ENCODE results near the gene DEUP1. TPM values are rescaled to one million over a fixed set of nuclear protein-coding genes. Genes with fewer than 3 reads are reported as not detected.
"Not testable (repeated sequence)": the region's sequence is repeated elsewhere in the genome, so short reads cannot be mapped to it uniquely, and the experiment has no call there.

The DEUP1 gene
- total RNA-seq, 4 donors from 2014 or later = 0.41 TPM; not detected in 3

DNA sequence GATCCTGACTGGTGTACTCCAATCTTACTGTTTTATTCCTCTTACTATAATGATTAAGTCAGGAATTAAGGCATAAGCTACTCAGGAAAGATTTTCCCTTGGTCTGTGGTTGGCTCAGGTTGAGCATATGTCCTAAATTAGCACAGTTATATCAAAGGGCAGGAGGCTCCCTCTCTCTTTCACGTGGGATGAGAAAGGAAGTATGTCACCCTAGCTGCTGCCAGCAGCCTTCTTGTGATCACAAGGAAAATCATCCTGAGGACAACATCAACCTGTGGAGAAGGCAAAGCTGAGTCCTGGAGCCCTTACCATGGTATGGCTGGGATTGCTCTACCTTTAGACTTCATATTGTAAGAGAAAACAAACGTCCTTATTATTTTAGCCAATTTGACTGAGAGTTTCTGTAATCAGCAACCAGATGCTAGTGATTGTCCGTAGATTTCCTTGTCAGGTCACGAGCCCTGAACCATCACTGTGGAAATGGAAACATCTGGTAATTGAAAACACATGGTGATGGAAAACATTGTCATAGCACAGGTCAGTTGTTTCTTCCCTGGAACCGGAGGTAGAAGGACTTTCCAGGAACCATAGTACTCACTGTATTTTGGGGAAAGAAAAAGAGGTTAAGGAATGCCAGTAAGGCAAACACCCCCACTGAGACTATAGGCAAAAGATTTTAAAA, 40.6 kb upstream of the DEUP1 start:
- DNase-seq = no peak
- Histone ChIP-seq H3K4me3 (no peak overlapping the region), H3K36me3 (no peaks in the 10 kb centered on the region), H3K27me3 (no peaks in the 10 kb centered on the region), H3K9me3 (no peaks in the 10 kb centered on the region), H3K27ac (no peak overlapping the region), H3K4me1 (no peaks in the 10 kb centered on the region)
- intact Hi-C loops (cut with DNase I; ENCODE audit: low total_unique reads) = no loop called here
- no peak for TF ChIP-seq POLR2A (IDR thresholded peaks at IDR 0.05)
- TF ChIP-seq, protein P1, sequence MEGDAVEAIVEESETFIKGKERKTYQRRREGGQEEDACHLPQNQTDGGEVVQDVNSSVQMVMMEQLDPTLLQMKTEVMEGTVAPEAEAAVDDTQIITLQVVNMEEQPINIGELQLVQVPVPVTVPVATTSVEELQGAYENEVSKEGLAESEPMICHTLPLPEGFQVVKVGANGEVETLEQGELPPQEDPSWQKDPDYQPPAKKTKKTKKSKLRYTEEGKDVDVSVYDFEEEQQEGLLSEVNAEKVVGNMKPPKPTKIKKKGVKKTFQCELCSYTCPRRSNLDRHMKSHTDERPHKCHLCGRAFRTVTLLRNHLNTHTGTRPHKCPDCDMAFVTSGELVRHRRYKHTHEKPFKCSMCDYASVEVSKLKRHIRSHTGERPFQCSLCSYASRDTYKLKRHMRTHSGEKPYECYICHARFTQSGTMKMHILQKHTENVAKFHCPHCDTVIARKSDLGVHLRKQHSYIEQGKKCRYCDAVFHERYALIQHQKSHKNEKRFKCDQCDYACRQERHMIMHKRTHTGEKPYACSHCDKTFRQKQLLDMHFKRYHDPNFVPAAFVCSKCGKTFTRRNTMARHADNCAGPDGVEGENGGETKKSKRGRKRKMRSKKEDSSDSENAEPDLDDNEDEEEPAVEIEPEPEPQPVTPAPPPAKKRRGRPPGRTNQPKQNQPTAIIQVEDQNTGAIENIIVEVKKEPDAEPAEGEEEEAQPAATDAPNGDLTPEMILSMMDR (IDR thresholded peaks at IDR 0.05) = no peak

- Histone ChIP-seq H3K9me3 (no peaks in the 10 kb centered on the region), H3K27me3 (no peaks in the 10 kb centered on the region), H3K4me1 (no peaks in the 10 kb centered on the region), H3K27ac (no peak overlapping the region), H3K4me3 (no peak overlapping the region), H3K36me3 (no peaks in the 10 kb centered on the region)
- intact Hi-C loops (cut with DNase I; ENCODE audit: low total_unique reads) = no loop called here
- TF ChIP-seq, protein P1 (IDR thresholded peaks at IDR 0.05) = no peak
- TF ChIP-seq POLR2A (IDR thresholded peaks at IDR 0.05) = no peak
- no peak for DNase-seq
These were observed 39.4 kb upstream of the DEUP1 start for GRCh38 chr11:93291110-93291509.

DNA sequence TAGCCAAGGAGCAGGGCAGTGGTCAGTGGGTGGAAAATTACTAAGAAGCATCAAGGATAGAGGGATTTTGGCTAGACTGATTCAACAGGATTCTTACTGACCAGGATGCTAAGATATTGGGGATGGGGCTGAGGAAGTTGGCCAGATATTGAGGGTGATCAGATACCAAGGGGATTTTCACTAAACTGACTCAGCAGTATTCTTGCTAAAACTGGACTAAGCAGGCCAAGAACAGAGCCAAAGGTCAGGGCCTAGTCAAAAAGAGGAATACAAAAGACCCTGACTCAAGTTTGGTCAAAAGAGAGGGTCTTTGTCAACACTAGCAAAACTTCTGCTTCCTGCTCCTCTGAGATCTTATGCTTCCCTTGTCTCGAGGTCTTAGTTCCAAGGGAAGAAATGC, 38.6 kb upstream of the DEUP1 start:
- TF ChIP-seq, protein P1 (IDR thresholded peaks at IDR 0.05) = no peak
- no peak for TF ChIP-seq POLR2A (IDR thresholded peaks at IDR 0.05)
- Histone ChIP-seq H3K9me3 (no peaks in the 10 kb centered on the region), H3K4me1 (no peaks in the 10 kb centered on the region), H3K27ac (no peak overlapping the region), H3K27me3 (no peaks in the 10 kb centered on the region), H3K4me3 (no peak overlapping the region), H3K36me3 (no peaks in the 10 kb centered on the region)
- no peak for DNase-seq
- intact Hi-C loops (cut with DNase I; ENCODE audit: low total_unique reads) = no loop called here

DNA sequence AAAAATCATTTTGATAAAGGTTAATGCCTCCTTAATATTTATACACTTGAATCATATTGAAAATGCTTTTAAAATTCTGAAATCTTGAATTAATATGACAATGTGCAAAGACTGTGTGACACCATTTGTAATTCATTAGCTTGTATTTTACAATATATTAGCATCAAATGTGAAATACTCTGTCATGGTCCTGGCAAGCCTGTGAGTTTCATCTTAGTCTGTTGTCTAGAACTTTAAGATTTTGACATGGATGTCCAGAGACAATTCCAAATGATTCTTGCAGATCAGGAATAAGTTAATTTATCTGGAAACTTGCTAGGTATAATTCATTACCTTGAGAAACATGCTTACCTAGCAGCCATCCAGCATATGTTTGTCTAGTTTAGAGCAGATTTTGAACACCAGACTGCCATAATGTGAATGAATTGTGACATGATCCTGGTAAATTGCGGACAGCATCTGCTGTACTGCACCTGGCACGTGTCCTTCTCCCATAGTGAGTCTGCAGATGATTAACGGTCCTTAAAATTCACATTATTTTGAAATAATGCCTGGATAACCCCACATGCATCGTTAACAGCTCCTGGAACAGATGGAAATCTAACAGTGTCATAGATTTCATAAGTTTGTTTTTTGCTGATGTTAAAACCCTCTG, 34.5 kb upstream of the DEUP1 start:
- TF ChIP-seq POLR2A (IDR thresholded peaks at IDR 0.05) = no peak
- TF ChIP-seq, protein P1 (IDR thresholded peaks at IDR 0.05) = no peak
- intact Hi-C loops (cut with DNase I; ENCODE audit: low total_unique reads) = no loop called here
- no peak overlapping the region for H3K4me3 ChIP-seq
- H3K27ac ChIP-seq = no peak overlapping the region
- no peak for DNase-seq
- H3K27me3 ChIP-seq = no peaks in the 10 kb centered on the region
- no peaks in the 10 kb centered on the region for H3K36me3 ChIP-seq
- H3K4me1 ChIP-seq = no peaks in the 10 kb centered on the region
- no peaks in the 10 kb centered on the region for H3K9me3 ChIP-seq

DNA sequence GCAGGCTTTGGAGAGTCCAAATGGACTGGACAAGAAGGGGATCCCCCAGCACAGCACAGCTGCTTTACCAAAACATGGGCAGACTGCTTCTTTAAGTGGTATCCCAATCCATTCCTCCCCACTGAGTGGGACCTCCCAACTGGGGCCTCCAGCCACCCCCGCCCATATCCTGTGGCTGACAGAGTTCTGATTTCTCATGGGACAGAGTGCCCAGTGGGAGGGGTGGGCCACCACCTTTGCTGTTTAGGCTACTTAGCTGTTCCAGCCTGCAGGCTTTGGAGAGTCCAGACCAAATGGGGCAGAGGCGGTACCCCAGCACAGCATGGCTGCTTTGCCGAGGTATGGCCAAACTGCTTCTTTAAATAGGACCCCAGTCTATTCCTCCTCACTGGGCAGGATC, 26.9 kb upstream of the DEUP1 start:
- no peaks in the 10 kb centered on the region for H3K36me3 ChIP-seq
- no peak overlapping the region for H3K27ac ChIP-seq
- TF ChIP-seq POLR2A (IDR thresholded peaks at IDR 0.05) = no peak
- TF ChIP-seq, protein P1 (IDR thresholded peaks at IDR 0.05) = no peak
- H3K9me3 ChIP-seq = no peaks in the 10 kb centered on the region
- no peak for DNase-seq
- intact Hi-C loops (cut with DNase I; ENCODE audit: low total_unique reads) = no loop called here
- no peaks in the 10 kb centered on the region for H3K4me1 ChIP-seq
- H3K27me3 ChIP-seq = no peaks in the 10 kb centered on the region
- H3K4me3 ChIP-seq = no peak overlapping the region

DNA sequence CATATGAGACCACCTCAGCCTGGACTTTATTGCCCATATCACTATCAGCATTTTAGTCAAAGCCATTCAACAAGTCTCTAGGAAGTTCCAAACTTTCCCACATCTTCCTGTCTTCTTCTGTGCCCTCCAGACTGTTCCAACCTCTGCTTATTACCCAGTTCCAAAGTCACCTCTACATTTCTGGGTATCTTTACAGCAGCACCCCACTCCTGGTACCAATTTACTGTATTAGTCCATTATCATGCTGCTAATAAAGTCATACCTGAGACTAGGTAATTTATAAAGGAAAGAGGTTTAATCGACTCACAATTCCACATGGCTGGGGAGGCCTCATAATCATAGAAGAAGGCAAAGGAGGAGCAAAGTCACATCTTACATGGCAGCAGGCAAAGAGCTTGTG, 16.1 kb upstream of the DEUP1 start:
- DNase-seq; intact Hi-C loops (cut with DNase I; ENCODE audit: low total_unique reads); H3K4me1 ChIP-seq; H3K27ac ChIP-seq; H3K27me3 ChIP-seq; H3K36me3 ChIP-seq; H3K9me3 ChIP-seq; H3K4me3 ChIP-seq: not testable (repeated sequence)

Data from uterus (tissue), 4 donors.